ENCODE data around the gene PLEK. TPM values are rescaled to one million over a fixed set of nuclear protein-coding genes. Genes with fewer than 3 reads are reported as not detected.
"Not testable (repeated sequence)": the region's sequence is repeated elsewhere in the genome, so short reads cannot be mapped to it uniquely, and the experiment has no call there.

PLEK gene
- total RNA-seq, 1 experiment from 2014 or later, result not detected

DNA sequence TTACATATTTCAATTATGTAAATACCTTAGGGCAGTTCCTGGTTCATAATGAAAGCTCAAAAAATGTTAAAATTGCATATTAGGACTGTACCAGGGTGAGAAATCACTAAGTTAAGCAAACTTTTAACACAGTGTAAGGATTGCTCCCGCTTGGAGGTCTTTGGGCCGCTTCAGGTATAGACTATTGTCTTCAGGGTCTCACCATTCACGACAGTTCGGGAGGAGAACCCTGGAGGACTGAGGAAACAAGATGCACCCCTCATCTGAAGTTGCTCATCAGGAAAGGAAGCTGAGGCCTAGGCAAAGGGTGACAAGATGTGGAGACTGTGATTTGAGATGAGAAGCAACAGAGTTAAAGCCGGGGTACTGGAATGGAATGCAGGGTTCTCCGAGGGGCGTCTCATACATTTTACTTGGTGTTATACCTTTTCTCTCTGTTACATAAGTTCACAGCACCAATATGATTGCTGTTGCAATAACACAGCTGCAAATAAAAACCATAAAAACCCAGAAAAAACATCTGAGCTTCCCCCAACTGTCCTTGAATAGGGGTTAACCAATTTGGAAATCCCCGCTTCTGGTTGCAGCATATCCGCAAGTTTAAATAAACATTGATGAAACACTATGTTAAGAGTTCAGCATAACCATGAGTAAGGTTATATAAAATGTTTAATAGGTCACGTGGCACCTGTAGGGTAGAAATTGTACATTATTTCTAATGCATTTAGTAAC is 61.9 kb downstream of the PLEK start:
- Histone ChIP-seq H3K9me3 (replicated peaks) (no peaks in the 10 kb centered on the region), H3K27me3 (no peaks in the 10 kb centered on the region), H3K4me1 (no peaks in the 10 kb centered on the region), H3K4me3 (no peak overlapping the region), H3K36me3 (no peaks in the 10 kb centered on the region), H3K27ac (no peak overlapping the region)
- DNase-seq, result no peak

DNA sequence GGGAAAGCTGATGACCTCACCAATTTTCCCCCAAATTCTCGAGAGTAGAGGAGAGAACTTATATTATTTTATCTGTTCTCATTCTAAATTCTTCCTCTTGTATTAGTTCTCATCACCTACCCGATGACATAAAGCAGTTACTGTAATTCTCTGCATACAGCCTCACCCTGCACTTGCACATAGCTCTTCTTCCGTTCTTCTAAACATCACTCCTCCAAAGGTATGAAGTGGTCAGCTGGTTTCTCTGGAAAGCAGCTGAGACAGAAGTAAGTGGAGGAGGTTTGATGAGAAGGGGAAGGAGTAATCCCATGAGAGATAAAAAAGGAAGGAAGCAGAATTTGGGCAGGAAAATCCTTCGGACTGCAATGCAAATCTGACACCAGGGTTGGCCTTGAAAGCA is 63.0 kb downstream of the PLEK start:
- no peaks in the 10 kb centered on the region for H3K36me3 ChIP-seq
- DNase-seq, result no peak
- H3K27me3 ChIP-seq, result no peaks in the 10 kb centered on the region
- H3K27ac ChIP-seq, result no peak overlapping the region
- no peaks in the 10 kb centered on the region for H3K4me1 ChIP-seq
- H3K9me3 ChIP-seq (replicated peaks), result no peaks in the 10 kb centered on the region
- H3K4me3 ChIP-seq, result no peak overlapping the region

DNA sequence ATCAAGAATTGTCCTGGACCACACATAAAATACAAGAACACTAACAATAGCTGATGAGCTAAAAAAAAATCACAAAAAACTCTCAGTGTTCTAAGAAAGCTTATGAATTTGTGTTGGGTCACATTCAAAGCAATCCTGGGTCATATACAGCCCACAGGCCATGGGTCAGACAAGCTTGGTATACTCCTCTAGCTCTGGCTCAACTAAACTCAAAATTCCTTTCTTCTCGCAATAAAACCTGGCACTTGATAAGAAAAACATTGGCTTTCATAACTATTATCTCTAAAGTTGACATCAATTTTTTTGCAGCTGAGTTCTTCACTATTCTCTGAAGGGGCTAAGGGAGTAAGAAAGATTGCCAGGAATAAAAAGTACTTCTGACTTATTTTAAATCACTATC is 63.7 kb downstream of the PLEK start:
- no peak for DNase-seq
- Histone ChIP-seq H3K4me3 (no peak overlapping the region), H3K9me3 (replicated peaks) (no peaks in the 10 kb centered on the region), H3K4me1 (no peaks in the 10 kb centered on the region), H3K36me3 (no peaks in the 10 kb centered on the region), H3K27ac (no peak overlapping the region), H3K27me3 (no peaks in the 10 kb centered on the region)

DNA sequence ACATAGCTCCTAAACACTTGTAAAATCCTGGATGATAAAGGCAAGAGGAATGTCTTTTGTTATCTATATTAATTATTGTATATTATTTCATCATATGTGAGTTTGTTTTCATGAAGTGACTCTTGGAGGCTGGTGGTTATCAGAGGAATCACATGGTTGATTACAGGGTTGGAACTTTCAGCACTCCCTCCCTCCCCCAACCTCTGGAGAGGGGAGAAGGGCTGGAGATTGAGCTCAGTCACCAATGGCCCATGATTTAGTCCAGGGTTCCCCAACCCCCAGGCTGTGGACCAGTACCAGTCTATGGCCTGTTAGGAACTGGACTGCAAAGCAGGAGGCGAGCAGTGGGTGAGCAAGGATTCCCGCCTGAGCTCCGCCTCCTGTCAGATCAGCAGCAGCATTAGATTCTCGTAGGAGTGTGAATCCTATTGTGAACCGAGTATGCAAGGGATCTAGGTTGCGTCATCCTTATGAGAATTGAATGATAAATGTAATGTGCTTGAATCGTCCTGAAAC is 64.3 kb downstream of the PLEK start:
- H3K27ac ChIP-seq, result no peak overlapping the region
- DNase-seq, result no peak
- no peaks in the 10 kb centered on the region for H3K4me1 ChIP-seq
- H3K27me3 ChIP-seq, result no peaks in the 10 kb centered on the region
- no peak overlapping the region for H3K4me3 ChIP-seq
- no peaks in the 10 kb centered on the region for H3K36me3 ChIP-seq
- no peaks in the 10 kb centered on the region for H3K9me3 ChIP-seq (replicated peaks)

DNA sequence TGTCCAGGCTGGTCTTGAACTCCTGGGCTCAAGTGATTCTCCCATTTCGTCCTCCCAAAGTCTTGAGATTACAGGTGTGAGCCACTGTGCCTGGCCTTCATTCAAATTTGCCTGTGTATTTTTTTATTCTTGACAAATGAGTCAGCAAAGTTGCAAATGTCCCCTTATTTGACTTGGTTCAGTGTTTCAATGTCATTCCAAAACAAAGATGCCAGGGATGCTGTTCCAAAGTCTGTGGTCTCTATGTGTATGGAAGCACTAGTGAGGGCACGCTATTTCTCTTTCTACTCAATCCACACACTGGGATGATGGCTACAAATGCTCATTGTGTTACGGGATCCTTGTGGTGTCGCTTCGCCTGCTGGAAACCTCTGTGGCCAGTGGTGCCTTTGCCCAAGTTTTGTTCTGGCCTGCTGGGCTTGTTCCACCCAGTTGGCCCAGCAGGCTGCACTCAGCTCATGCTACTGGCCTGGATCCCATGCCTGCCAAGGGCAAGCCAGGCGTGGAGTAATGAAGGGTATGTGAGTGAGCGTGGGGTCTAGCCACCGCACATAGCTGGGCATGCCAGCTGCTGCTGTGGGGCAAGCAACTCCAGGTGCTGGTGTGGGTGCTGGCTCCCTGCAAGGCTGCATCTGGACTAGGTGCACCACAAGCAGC is 66.4 kb downstream of the PLEK start:
- H3K36me3 ChIP-seq, result no peaks in the 10 kb centered on the region
- H3K27me3 ChIP-seq, result no peaks in the 10 kb centered on the region
- H3K4me1 ChIP-seq, result no peaks in the 10 kb centered on the region
- H3K27ac ChIP-seq, result no peak overlapping the region
- DNase-seq, result no peak
- H3K9me3 ChIP-seq (replicated peaks), result no peaks in the 10 kb centered on the region
- no peak overlapping the region for H3K4me3 ChIP-seq

DNA sequence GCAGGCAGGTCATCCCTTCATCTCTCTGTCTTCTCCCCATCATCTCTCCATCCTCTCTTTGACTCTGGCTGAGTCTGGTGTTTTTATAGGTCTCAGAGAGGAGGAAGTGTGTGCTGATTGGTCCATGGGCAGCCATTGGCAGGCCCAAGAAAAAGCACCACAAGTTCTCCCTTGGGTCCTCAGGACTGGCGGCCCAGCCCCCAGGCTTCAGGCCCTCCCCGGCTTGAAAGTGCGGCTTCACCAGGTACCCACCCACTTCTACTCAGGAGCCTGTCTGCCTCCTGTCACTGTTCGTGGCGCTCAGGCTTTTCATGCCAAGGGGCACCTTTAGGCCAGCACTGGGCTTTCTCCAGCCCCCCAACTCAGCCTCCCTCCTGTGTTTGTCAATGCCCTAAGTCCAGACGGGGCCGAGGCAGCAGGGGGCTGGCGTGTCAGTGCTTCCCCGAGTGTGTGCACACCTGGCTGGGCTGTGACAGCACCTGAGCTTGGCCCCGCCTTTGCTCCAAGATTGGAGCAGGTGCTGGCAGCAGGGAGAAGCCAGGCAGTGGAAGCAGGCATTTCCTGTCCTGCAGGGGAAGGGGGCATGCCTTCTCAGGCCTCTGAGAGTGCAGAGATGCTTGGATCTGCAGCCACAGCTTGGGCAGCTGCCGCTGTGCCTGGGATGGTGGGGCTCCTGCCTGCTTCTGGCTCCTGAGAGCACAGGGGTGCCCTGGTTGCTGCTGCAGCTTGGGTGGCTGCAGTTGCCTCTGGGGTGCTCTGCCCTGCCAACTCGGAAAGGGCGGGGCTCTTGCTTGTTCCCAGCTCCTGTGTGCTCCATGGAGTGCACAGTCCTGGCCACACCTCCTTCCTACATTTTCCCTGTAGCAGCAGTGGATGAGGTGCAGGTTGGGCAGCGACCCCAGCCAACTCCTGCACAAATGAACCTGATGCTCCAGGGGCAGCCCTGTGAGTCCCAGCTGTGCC is 67.9 kb downstream of the PLEK start:
- H3K27ac ChIP-seq, result no peak overlapping the region
- H3K36me3 ChIP-seq, result no peaks in the 10 kb centered on the region
- no peaks in the 10 kb centered on the region for H3K9me3 ChIP-seq (replicated peaks)
- DNase-seq, result no peak
- no peak overlapping the region for H3K4me3 ChIP-seq
- no peaks in the 10 kb centered on the region for H3K27me3 ChIP-seq
- H3K4me1 ChIP-seq, result no peaks in the 10 kb centered on the region

DNA sequence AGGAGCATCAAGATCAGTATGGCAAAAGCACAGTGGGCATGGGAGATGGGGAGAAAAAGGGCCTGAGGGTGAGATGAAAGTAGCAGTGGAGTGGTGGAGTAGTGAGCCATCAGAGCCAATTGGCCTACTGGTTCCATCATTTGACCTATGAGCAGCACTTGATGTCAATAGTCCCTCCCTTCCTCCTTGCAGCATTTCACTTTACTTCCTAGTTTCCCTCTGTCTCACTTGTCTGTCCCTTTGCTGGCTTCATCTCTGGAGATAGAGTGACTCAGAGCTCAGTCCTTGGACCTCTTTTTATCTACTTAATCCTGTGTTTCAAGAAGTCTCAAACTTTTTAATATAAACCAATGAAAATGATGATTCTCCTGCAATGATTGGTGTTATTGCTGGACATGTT is 69.9 kb downstream of the PLEK start:
- Histone ChIP-seq H3K27me3 (no peaks in the 10 kb centered on the region), H3K36me3 (no peaks in the 10 kb centered on the region), H3K4me3 (no peak overlapping the region), H3K9me3 (replicated peaks) (no peaks in the 10 kb centered on the region), H3K4me1 (no peaks in the 10 kb centered on the region), H3K27ac (no peak overlapping the region)
- DNase-seq, result no peak

DNA sequence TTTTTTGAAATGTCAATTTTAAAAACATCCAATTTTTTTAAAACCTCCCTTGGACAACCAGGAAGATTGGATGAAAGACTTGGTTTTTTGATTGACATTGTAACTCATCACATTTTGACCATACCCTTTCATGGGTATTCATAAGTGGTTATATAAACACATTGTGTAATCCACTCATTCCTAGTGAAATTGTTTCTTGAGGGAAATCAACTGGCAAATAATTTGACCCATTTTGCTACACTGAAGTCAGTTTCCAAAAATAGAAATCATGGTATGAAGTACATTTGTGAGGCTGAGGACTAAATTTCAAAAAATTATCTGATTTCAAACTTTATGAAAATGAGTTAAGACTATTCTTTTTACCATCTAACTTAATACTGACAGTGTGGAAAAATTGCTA is 70.5 kb downstream of the PLEK start:
- no peaks in the 10 kb centered on the region for H3K27me3 ChIP-seq
- no peaks in the 10 kb centered on the region for H3K9me3 ChIP-seq (replicated peaks)
- H3K36me3 ChIP-seq, result no peaks in the 10 kb centered on the region
- H3K4me1 ChIP-seq, result no peaks in the 10 kb centered on the region
- no peak overlapping the region for H3K4me3 ChIP-seq
- no peak overlapping the region for H3K27ac ChIP-seq
- DNase-seq, result no peak

DNA sequence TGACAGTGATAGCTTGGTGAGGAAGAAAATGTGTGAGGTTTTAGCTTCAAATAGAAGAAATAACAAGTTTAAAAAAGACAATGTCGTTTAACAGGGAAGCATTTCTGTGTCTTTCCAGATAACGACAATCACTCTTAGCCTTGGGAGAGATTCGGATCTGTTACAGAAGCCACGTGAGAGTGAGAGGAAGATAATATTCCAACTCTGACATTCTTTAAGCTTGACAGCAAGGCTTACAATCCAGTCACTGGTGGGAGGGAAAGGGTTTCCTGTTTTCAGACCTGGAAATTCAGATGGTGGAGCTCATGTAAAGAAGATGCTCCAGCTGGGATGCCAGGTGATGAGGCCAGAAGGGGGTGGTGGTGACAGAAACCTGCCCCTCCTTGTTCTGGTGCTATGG is 71.2 kb downstream of the PLEK start:
- DNase-seq, result no peak
- Histone ChIP-seq H3K36me3 (no peaks in the 10 kb centered on the region), H3K9me3 (replicated peaks) (no peaks in the 10 kb centered on the region), H3K27me3 (no peaks in the 10 kb centered on the region), H3K27ac (no peak overlapping the region), H3K4me1 (no peaks in the 10 kb centered on the region), H3K4me3 (no peak overlapping the region)

DNA sequence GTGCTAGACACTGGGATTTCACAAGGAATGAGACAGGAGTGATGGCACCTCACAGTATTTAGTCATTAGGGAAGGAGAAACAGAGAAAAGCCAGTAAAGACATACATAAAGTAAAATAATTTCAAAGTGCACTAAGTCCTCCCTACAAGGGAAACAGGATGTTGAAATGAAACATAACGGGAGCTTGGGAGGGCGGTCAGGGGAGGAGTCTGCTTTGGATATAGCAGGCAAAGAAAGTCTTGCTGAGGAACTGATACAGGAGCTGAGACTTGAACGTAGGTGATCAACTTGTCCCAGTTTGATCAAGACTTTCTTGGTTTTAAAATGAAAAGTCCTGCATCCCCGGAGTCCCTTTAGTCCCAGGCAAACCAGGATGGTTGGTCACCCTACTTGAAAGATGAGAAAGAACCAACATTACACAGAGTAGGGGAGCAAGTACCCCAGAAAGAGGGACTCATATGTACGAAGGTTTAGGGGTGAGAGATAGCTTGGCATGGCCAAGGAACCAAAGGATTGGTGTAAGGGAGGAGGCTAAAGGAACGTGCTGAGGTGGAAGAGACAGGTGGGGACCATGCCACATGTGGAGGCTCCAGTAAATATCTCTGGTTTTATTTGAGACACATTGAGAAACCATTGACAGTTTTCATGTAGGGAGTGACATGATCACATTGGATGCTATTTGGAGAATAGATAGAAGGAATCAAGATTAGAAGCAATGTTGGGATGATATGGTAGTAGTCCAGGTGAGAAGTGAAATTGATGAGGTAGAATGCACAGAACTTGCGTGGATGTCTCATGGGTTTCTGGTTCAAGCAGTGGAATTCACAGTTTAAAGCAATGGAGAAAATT is 73.6 kb downstream of the PLEK start:
- no peaks in the 10 kb centered on the region for H3K36me3 ChIP-seq
- H3K9me3 ChIP-seq (replicated peaks), result no peaks in the 10 kb centered on the region
- H3K27me3 ChIP-seq, result no peaks in the 10 kb centered on the region
- DNase-seq, result no peak
- no peaks in the 10 kb centered on the region for H3K4me1 ChIP-seq
- H3K27ac ChIP-seq, result no peak overlapping the region
- H3K4me3 ChIP-seq, result no peak overlapping the region

DNA sequence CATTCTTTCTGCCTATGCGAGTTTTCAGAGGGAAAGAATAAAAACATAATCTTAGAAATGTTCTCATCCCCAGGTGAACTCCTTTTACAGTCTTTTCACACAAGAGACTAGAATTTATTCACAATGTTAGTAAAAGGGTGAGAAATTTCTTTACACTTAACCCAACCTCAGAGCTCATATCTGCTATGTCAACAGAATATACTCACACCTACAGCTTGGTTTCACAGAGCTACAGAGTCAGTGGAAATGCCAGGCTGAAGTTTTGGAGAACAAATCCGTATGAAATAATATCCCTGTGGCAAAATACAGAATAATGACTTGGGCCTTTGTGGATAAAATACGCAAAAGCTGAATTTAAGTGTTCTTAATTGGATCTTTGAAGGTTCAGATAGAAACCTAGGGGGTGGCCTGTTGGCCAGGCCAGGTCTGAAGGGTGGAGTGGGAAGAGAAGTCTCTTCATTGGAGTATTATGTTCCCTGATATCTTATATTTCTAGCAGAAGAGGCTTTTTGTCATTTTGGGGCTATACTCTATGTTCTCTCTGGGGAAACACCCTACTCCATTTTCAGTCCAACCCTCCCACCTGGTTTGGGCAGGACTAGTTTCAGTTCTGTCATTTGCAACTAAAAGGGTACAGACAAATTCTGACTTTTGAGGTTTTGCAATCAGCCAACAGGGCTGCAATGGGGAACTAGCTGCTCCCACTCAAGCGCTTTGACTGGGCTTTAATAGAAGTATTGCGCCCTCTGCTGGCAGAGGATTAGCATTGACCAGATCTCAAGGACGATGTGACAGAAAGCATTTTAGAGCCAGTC is 76.3 kb downstream of the PLEK start:
- H3K9me3 ChIP-seq (replicated peaks), result no peaks in the 10 kb centered on the region
- no peaks in the 10 kb centered on the region for H3K36me3 ChIP-seq
- H3K27ac ChIP-seq, result no peak overlapping the region
- H3K4me3 ChIP-seq, result no peak overlapping the region
- no peaks in the 10 kb centered on the region for H3K27me3 ChIP-seq
- H3K4me1 ChIP-seq, result 0 out of 2 replicates have a peak, but pooled peaks cover 3% of the 10 kb centered on the region
- peak; percentile 82 to 95 for DNase-seq

DNA sequence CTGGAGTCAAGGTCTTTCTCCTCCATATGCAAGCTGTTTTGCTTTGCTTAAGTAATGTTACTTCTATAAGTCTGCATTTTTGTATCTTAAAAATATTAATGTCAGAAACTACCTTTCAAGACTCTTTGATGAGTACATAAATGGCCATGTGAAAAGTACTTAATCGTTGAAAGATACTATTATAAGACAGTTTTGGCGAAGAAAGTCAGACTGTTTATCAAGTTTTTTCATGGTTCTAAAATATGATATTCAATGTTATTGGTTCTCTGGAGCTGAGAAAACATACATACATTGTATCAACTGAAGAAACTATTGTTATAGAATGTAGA is 76.9 kb downstream of the PLEK start:
- no peaks in the 10 kb centered on the region for H3K27me3 ChIP-seq
- H3K4me3 ChIP-seq, result no peak overlapping the region
- H3K9me3 ChIP-seq (replicated peaks), result no peaks in the 10 kb centered on the region
- 0 out of 2 replicates have a peak, but pooled peaks cover 3% of the 10 kb centered on the region for H3K4me1 ChIP-seq
- no peak for DNase-seq
- H3K36me3 ChIP-seq, result no peaks in the 10 kb centered on the region
- no peak overlapping the region for H3K27ac ChIP-seq

DNA sequence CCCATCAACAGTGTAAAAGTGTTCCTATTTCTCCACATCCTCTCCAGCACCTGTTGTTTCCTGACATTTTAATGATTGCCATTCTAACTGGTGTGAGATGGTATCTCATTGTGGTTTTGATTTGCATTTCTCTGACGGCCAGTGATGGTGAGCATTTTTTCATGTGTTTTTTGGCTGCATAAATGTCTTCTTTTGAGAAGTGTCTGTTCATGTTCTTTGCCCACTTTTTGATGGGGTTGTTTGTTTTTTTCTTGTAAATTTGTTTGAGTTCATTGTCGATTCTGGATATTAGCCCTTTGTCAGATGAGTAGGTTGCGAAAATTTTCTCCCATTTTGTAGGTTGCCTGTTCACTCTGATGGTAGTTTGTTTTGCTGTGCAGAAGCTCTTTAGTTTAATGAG is 81.3 kb downstream of the PLEK start:
- not testable (repeated sequence) for H3K4me1 ChIP-seq; DNase-seq; H3K27me3 ChIP-seq; H3K27ac ChIP-seq; H3K4me3 ChIP-seq; H3K36me3 ChIP-seq; H3K9me3 ChIP-seq (replicated peaks)
